ENCODE data around the gene CHD9NB. TPM values are rescaled to one million over a fixed set of nuclear protein-coding genes. Genes with fewer than 3 reads are reported as not detected.

CHD9NB gene
- total RNA-seq, 1 experiment from 2014 or later, result 0.64 TPM

DNA sequence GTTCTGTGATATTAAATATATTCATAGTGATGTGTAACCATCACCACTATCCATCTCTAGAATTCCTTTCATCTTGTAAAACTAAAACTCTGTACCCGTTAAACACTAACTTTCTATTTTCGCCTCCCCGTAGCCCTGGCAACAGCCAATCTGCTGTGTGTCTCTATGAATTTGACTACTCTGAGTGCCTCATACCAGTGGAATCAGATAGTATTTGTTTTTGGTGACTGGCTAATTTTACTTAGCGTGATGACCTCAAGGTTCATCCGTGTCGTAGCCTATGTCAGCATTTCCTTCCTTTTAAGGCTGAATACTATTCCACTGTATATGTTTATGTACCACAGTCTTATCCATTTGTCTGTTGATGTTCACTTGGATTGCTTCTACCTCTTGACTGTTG lies 20.3 kb upstream of the CHD9NB start:
- ChIA-PET POLR2A (no interaction called here), CTCF (no interaction called here)
- no peak for TF ChIP-seq TCF7L2 (IDR thresholded peaks at IDR 0.05; ENCODE audit: low read depth, low read length)
- TF ChIP-seq POLR2AphosphoS5 (IDR thresholded peaks at IDR 0.05; ENCODE audit: low read depth, low read length), result no peak
- TF ChIP-seq SIN3A (IDR thresholded peaks at IDR 0.05; ENCODE audit: borderline replicate concordance, insufficient read depth, low read depth, low read length), result no peak
- TF ChIP-seq, protein P1, sequence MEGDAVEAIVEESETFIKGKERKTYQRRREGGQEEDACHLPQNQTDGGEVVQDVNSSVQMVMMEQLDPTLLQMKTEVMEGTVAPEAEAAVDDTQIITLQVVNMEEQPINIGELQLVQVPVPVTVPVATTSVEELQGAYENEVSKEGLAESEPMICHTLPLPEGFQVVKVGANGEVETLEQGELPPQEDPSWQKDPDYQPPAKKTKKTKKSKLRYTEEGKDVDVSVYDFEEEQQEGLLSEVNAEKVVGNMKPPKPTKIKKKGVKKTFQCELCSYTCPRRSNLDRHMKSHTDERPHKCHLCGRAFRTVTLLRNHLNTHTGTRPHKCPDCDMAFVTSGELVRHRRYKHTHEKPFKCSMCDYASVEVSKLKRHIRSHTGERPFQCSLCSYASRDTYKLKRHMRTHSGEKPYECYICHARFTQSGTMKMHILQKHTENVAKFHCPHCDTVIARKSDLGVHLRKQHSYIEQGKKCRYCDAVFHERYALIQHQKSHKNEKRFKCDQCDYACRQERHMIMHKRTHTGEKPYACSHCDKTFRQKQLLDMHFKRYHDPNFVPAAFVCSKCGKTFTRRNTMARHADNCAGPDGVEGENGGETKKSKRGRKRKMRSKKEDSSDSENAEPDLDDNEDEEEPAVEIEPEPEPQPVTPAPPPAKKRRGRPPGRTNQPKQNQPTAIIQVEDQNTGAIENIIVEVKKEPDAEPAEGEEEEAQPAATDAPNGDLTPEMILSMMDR (IDR thresholded peaks at IDR 0.05), result no peak
- TF ChIP-seq, protein P2, sequence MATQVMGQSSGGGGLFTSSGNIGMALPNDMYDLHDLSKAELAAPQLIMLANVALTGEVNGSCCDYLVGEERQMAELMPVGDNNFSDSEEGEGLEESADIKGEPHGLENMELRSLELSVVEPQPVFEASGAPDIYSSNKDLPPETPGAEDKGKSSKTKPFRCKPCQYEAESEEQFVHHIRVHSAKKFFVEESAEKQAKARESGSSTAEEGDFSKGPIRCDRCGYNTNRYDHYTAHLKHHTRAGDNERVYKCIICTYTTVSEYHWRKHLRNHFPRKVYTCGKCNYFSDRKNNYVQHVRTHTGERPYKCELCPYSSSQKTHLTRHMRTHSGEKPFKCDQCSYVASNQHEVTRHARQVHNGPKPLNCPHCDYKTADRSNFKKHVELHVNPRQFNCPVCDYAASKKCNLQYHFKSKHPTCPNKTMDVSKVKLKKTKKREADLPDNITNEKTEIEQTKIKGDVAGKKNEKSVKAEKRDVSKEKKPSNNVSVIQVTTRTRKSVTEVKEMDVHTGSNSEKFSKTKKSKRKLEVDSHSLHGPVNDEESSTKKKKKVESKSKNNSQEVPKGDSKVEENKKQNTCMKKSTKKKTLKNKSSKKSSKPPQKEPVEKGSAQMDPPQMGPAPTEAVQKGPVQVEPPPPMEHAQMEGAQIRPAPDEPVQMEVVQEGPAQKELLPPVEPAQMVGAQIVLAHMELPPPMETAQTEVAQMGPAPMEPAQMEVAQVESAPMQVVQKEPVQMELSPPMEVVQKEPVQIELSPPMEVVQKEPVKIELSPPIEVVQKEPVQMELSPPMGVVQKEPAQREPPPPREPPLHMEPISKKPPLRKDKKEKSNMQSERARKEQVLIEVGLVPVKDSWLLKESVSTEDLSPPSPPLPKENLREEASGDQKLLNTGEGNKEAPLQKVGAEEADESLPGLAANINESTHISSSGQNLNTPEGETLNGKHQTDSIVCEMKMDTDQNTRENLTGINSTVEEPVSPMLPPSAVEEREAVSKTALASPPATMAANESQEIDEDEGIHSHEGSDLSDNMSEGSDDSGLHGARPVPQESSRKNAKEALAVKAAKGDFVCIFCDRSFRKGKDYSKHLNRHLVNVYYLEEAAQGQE (IDR thresholded peaks at IDR 0.05; ENCODE audit: insufficient read depth in 1 of 2, low read depth in 2 of 2, low read length in 1 of 2), result no peak
- no TSS peak for BruUV-seq (replicated peaks)
- Histone ChIP-seq H3K27me3 (ENCODE audit: control insufficient read depth, insufficient read depth, low read length) (no peaks in the 10 kb centered on the region), H3K4me1 (ENCODE audit: control insufficient read depth, insufficient read depth, low read length) (no peaks in the 10 kb centered on the region), H3K4me3 (ENCODE audit: low read depth in 2 of 2, low read length in 2 of 2) (no peak overlapping the region), H3K36me3 (ENCODE audit: control insufficient read depth, insufficient read depth, low read length) (no peaks in the 10 kb centered on the region), H3K9me3 (ENCODE audit: control insufficient read depth, insufficient read depth, low read depth, low read length) (0 out of 2 replicates have a peak, but pooled peaks cover 3% of the 10 kb centered on the region), H3K27ac (ENCODE audit: low read length) (no peak overlapping the region)
- in situ Hi-C loops (cut with HindIII; ENCODE audit: low pct_unique_long_range_greater_than_20kb, low sequenced_read_pairs) (no loop called here), intact Hi-C loops (cut with micrococcal nuclease; ENCODE audit: unreplicated experiment) (no loop called here)
- ATAC-seq, result no peak
- no peak for DNase-seq (ENCODE audit: low read depth, low spot score)

DNA sequence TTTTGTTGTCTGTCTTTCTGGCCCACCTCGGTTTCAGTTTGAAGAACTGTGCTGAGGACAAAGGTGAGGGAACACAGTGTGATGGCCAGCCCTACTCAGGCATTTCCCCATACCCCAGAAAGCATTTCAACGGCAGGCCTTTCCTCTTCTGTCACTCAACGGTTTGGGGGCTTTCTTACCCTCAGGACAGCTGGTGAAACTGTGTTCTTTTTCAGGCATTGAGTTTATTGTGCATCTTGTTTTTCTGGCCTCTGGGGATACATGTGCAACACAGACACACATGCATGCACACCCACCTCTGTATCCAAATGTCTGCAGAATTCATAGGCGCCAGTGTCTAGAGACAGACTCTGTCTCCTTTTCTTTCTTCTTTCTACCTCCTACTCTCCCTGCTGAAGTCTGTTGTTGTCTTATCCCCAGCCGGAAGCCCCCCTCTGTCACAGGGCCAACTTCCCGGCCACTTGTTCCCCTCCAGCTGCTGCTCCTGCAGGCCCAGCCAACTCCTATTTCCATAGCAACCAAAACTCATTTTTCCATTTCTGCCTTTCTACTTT lies 19.1 kb upstream of the CHD9NB start:
- intact Hi-C loops (cut with micrococcal nuclease; ENCODE audit: unreplicated experiment) (no loop called here), in situ Hi-C loops (cut with HindIII; ENCODE audit: low pct_unique_long_range_greater_than_20kb, low sequenced_read_pairs) (no loop called here)
- no peaks in the 10 kb centered on the region for H3K36me3 ChIP-seq (ENCODE audit: control insufficient read depth, insufficient read depth, low read length)
- no peak for ATAC-seq
- 0 out of 2 replicates have a peak, but pooled peaks cover 3% of the 10 kb centered on the region for H3K9me3 ChIP-seq (ENCODE audit: control insufficient read depth, insufficient read depth, low read depth, low read length)
- POLR2A ChIA-PET, result no interaction called here
- no peak overlapping the region for H3K4me3 ChIP-seq (ENCODE audit: low read depth in 2 of 2, low read length in 2 of 2)
- TF ChIP-seq SIN3A (IDR thresholded peaks at IDR 0.05; ENCODE audit: borderline replicate concordance, insufficient read depth, low read depth, low read length) (no peak), TCF7L2 (IDR thresholded peaks at IDR 0.05; ENCODE audit: low read depth, low read length) (no peak), POLR2AphosphoS5 (IDR thresholded peaks at IDR 0.05; ENCODE audit: low read depth, low read length) (no peak)
- TF ChIP-seq, protein P2 (IDR thresholded peaks at IDR 0.05; ENCODE audit: insufficient read depth in 1 of 2, low read depth in 2 of 2, low read length in 1 of 2), result no peak
- TF ChIP-seq, protein P1 (IDR thresholded peaks at IDR 0.05), result no peak
- H3K27me3 ChIP-seq (ENCODE audit: control insufficient read depth, insufficient read depth, low read length), result no peaks in the 10 kb centered on the region
- DNase-seq (ENCODE audit: low read depth, low spot score), result no peak
- CTCF ChIA-PET, result no interaction called here
- BruUV-seq (replicated peaks), result no TSS peak
- no peaks in the 10 kb centered on the region for H3K4me1 ChIP-seq (ENCODE audit: control insufficient read depth, insufficient read depth, low read length)
- H3K27ac ChIP-seq (ENCODE audit: low read length), result no peak overlapping the region
